Mesothelial cell of epicardium (in vitro differentiated cells): Measurements from ENCODE around the gene BHLHE41. TPM values are rescaled to one million over a fixed set of nuclear protein-coding genes. Genes with fewer than 3 reads are reported as not detected.

Experiments used
- DNase-seq, 2 experiments: peaks; one replicate each; pipeline ENCODE4 v3.0.0; 2021; ENCODE audit warnings: low spot score in 2 of 2; ENCODE audit not compliant: unreplicated experiment in 2 of 2
- H3K27ac Mint-ChIP-seq: 2 replicates; pipeline ENCODE4 v1.8.0; 2021; ENCODE audit warnings: mixed read lengths
- H3K27me3 Mint-ChIP-seq: 2 replicates; pipeline ENCODE4 v1.8.0; 2021; ENCODE audit warnings: low read depth, mixed read lengths
- H3K36me3 Mint-ChIP-seq: 2 replicates; pipeline ENCODE4 v1.8.0; 2021; ENCODE audit warnings: mixed read lengths
- H3K4me1 Mint-ChIP-seq: 2 replicates; pipeline ENCODE4 v1.8.0; 2021; ENCODE audit warnings: mixed read lengths
- H3K4me3 Mint-ChIP-seq: 2 replicates; pipeline ENCODE4 v1.8.0; 2021; ENCODE audit warnings: mild to moderate bottlenecking, moderate library complexity, mixed read lengths
- H3K9me3 Mint-ChIP-seq: 2 replicates; pipeline ENCODE4 v1.8.0; 2021; ENCODE audit warnings: mixed read lengths
- total RNA-seq: library from RNA; stranded (reverse); gene quantifications from 3 replicates; pipeline ENCODE4 v1.2.1, GENCODE V29; 2021
- TF ChIP-seq, protein P1 (sequence below): fragments of 200-600 bp; sonication (generic); IDR thresholded peaks from one replicate; pipeline ENCODE4 v1.5.0; 2021; ENCODE audit warnings: antibody characterized with exemption; ENCODE audit not compliant: unreplicated experiment

Gene BHLHE41
- total RNA-seq, 1 donor from 2014 or later = 9.2 TPM

DNA sequence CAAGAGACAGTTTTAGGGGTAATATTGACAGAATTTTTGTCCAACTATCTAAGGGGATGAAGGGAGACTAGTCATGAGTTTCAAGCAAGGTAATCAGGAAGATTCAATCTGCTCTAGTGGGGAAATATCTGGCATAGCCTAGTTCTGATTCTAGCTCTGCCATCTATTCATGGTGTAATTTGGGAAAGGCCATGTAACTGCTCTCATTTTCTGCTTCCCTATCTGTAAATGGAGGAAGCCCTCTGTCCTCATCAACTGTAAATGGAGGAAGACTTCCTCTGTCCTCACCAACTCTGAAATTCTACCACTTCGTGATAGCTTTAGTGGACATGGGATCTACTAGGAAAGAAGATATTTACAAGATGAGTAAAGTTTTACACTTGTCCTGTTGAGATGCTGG, 37.9 kb downstream of the BHLHE41 start:
- TF ChIP-seq, protein P1, sequence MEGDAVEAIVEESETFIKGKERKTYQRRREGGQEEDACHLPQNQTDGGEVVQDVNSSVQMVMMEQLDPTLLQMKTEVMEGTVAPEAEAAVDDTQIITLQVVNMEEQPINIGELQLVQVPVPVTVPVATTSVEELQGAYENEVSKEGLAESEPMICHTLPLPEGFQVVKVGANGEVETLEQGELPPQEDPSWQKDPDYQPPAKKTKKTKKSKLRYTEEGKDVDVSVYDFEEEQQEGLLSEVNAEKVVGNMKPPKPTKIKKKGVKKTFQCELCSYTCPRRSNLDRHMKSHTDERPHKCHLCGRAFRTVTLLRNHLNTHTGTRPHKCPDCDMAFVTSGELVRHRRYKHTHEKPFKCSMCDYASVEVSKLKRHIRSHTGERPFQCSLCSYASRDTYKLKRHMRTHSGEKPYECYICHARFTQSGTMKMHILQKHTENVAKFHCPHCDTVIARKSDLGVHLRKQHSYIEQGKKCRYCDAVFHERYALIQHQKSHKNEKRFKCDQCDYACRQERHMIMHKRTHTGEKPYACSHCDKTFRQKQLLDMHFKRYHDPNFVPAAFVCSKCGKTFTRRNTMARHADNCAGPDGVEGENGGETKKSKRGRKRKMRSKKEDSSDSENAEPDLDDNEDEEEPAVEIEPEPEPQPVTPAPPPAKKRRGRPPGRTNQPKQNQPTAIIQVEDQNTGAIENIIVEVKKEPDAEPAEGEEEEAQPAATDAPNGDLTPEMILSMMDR = no peak
- H3K36me3 Mint-ChIP-seq = peaks cover 17% of the 10 kb centered on the region
- peaks cover 20% of the 10 kb centered on the region for H3K9me3 Mint-ChIP-seq

DNA sequence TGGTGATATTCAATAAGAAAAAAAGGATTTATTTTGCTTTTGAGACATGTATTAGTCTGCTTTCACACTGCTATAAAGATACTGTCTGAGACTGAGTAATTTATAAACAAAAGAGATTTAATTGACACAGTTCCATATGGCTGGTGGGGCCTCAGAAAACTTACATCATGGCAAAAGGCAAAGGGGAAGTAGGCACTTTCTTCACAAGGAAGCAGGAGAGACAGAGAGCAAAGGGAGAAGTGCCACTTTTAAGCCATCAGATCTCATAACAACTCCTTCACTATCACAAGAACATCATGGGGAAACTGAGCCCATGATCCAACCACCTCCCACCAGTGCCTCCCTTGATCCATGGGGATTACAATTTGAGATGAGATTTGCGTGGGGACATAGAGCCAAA, 43.9 kb downstream of the BHLHE41 start:
- TF ChIP-seq, protein P1 = no peak
- Mint-ChIP-seq H3K4me3 (no peak overlapping the region), H3K27ac (no peak overlapping the region), H3K9me3 (peaks cover 31% of the 10 kb centered on the region), H3K36me3 (peaks cover 31% of the 10 kb centered on the region), H3K27me3 (no peaks in the 10 kb centered on the region), H3K4me1 (peaks cover 14% of the 10 kb centered on the region)
- no peak for DNase-seq

More for the DNA sequence above, 37.9 kb downstream of the BHLHE41 start:
- no peaks in the 10 kb centered on the region for H3K27me3 Mint-ChIP-seq
- H3K4me1 Mint-ChIP-seq = peaks cover 12% of the 10 kb centered on the region
- no peak overlapping the region for H3K27ac Mint-ChIP-seq
- no peak for DNase-seq
- no peak overlapping the region for H3K4me3 Mint-ChIP-seq

DNA sequence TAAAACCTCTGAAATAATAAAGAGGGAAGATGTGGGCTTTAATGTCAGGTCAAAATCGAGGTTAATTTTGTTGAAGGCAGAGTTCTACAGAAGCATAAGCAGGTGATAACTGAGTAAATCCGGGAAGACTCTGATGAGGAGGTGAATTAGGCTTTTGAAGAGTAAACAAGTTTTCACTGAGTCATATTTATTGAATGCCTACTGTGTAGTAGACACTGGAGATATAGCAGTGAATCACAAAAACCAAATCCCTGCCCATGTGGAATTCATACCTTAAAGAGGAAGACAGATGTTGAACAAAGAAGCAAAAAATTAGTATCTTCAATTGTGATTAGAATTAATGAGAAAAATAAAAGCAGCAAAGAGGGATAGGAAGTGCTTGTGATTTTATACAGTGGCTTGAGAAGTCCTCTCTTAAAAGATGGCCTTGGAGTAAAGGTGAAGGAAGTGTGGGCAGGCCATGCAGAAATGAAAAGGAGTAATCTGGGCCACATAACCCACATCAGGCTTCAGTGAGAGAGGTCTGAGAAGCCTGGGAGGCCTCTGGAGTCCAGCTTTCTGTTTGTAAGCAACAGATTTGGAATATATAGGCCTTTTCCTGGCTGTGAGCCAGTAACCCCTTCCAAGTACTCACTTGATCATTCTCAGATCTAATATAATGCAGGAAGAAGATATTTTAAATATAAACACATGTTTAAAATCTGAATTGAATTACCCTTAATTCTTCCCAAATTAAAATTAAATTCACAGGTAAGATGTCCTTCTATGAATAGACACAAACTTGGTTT, 46.7 kb downstream of the BHLHE41 start:
- DNase-seq = no peak
- H3K27me3 Mint-ChIP-seq = no peaks in the 10 kb centered on the region
- H3K4me3 Mint-ChIP-seq = no peak overlapping the region
- H3K36me3 Mint-ChIP-seq = peaks cover 31% of the 10 kb centered on the region
- peak overlapping the region; percentile 75 for H3K27ac Mint-ChIP-seq
- H3K4me1 Mint-ChIP-seq = peaks cover 14% of the 10 kb centered on the region
- TF ChIP-seq, protein P1 = no peak
- H3K9me3 Mint-ChIP-seq = peaks cover 24% of the 10 kb centered on the region

Other genes with a start within 250 kb of the BHLHE41 start
- gene RASSF8, start 166.4 kb downstream of the BHLHE41 start, total RNA-seq = 60.6 to 62.8 TPM (median 61.8 TPM) in 3 replicates
- gene SSPN, start 70.5 kb upstream of the BHLHE41 start, total RNA-seq = 19.4 to 26.8 TPM (median 23.1 TPM) in 3 replicates